GM23338 (cell line): Measurements from ENCODE around the gene TNNT1. TPM values are rescaled to one million over a fixed set of nuclear protein-coding genes. Genes with fewer than 3 reads are reported as not detected.

Source experiments
- ATAC-seq: fragments of 200-7000 bp; cut with Tn5 transposase; 3 replicates; pipeline ENCODE4 v1.9.1; 2020
- DNase-seq: peaks from one replicate; pipeline ENCODE4 v3.0.0-alpha.2; 2015; ENCODE audit warnings: low spot score
- H2AFZ ChIP-seq: fragments of 200-600 bp; sonication (generic); 2 replicates; pipeline ENCODE4 v1.8.0; 2016; ENCODE audit warnings: antibody characterized with exemption, mild to moderate bottlenecking, moderate library complexity
- H3F3A ChIP-seq: fragments of 200-600 bp; sonication (generic); replicated peaks from 2 replicates; pipeline ENCODE4 v1.8.0; 2017; ENCODE audit warnings: antibody characterized with exemption, mixed run types, low read depth
- H3K27ac ChIP-seq: fragments of 200-600 bp; sonication (generic); 2 replicates; pipeline ENCODE4 v1.6.1; 2016; ENCODE audit warnings: low read depth
- H3K27me3 ChIP-seq: fragments of 200-600 bp; sonication (generic); 2 replicates; pipeline ENCODE4 v1.8.0; 2016; ENCODE audit warnings: mild to moderate bottlenecking, mixed run types, moderate library complexity; ENCODE audit not compliant: insufficient read depth
- H3K36me3 ChIP-seq: fragments of 200-600 bp; sonication (generic); 2 replicates; pipeline ENCODE4 v1.8.0; 2016; ENCODE audit warnings: mild to moderate bottlenecking; ENCODE audit not compliant: insufficient read depth
- H3K4me1 ChIP-seq: fragments of 200-600 bp; sonication (generic); 2 replicates; pipeline ENCODE4 v1.8.0; 2016; ENCODE audit warnings: mild to moderate bottlenecking, moderate library complexity; ENCODE audit not compliant: insufficient read depth
- H3K4me2 ChIP-seq: fragments of 200-600 bp; sonication (generic); 2 replicates; pipeline ENCODE4 v1.7.1; 2017; ENCODE audit warnings: mixed run types
- H3K4me3 ChIP-seq: fragments of 200-600 bp; sonication (generic); 2 replicates; pipeline ENCODE4 v1.6.1; 2016; ENCODE audit warnings: mixed run types
- H3K79me2 ChIP-seq: fragments of 200-600 bp; sonication (generic); replicated peaks from 2 replicates; pipeline ENCODE4 v1.8.0; 2017; ENCODE audit warnings: mild to moderate bottlenecking; ENCODE audit not compliant: insufficient read depth
- H3K9me2 ChIP-seq: fragments of 200-600 bp; sonication (generic); 2 replicates; pipeline ENCODE4 v1.8.0; 2017; ENCODE audit not compliant: insufficient read depth
- H4K20me1 ChIP-seq: fragments of 200-600 bp; sonication (generic); replicated peaks from 2 replicates; pipeline ENCODE4 v1.8.0; 2017; ENCODE audit warnings: mild to moderate bottlenecking; ENCODE audit not compliant: insufficient read depth
- H3K27ac Mint-ChIP-seq: 2 replicates; pipeline ENCODE4 v1.8.0; 2020; ENCODE audit warnings: inconsistent platforms, mild to moderate bottlenecking, moderate library complexity, mixed read lengths
- H3K27me3 Mint-ChIP-seq: 3 replicates; pipeline ENCODE4 v1.8.0; 2022; ENCODE audit warnings: low read depth, mild to moderate bottlenecking, moderate library complexity, mixed read lengths, inconsistent platforms; ENCODE audit not compliant: insufficient read depth, poor library complexity
- H3K36me3 Mint-ChIP-seq: 3 replicates; pipeline ENCODE4 v1.8.0; 2021; ENCODE audit warnings: low read depth, mild to moderate bottlenecking, inconsistent platforms, moderate library complexity, mixed read lengths
- H3K4me1 Mint-ChIP-seq: 3 replicates; pipeline ENCODE4 v1.8.0; 2020; ENCODE audit warnings: mild to moderate bottlenecking, inconsistent platforms, mixed read lengths
- H3K4me3 Mint-ChIP-seq: 3 replicates; pipeline ENCODE4 v1.8.0; 2021; ENCODE audit warnings: moderate library complexity, mild to moderate bottlenecking, inconsistent platforms, mixed read lengths
- H3K9me3 Mint-ChIP-seq: 3 replicates; pipeline ENCODE4 v1.8.0; 2020; ENCODE audit warnings: moderate library complexity, mild to moderate bottlenecking, inconsistent platforms, mixed read lengths
- CTCF ChIP-seq, 2 experiments: fragments of 200-600 bp in 1 of 2; sonication (generic) in 1 of 2; conservative IDR thresholded peaks; 2 replicates each; pipeline versions ENCODE4 v1.5.1 to v1.6.1; 2016 to 2017; ENCODE audit warnings: antibody characterized with exemption in 2 of 2, low read depth in 2 of 2, mild to moderate bottlenecking in 2 of 2, moderate library complexity in 1 of 2
- ETS1 ChIP-seq: IDR thresholded peaks from 2 replicates; pipeline ENCODE4 v1.6.1; 2016; ENCODE audit warnings: antibody characterized with exemption
- EZH2 ChIP-seq: fragments of 200-600 bp; sonication (generic); IDR thresholded peaks from one replicate; pipeline ENCODE4 v1.8.0; 2017; ENCODE audit warnings: antibody characterized with exemption, mild to moderate bottlenecking, low read depth; ENCODE audit not compliant: unreplicated experiment
- EZH2phosphoT487 ChIP-seq: fragments of 200-600 bp; sonication (generic); IDR thresholded peaks from one replicate; pipeline ENCODE4 v1.8.1; 2018; ENCODE audit warnings: antibody characterized with exemption; ENCODE audit not compliant: unreplicated experiment
- NANOG ChIP-seq: IDR thresholded peaks from 2 replicates; pipeline ENCODE4 v1.6.1; 2016; ENCODE audit warnings: antibody characterized with exemption, borderline replicate concordance
- POLR2AphosphoS5 ChIP-seq: IDR thresholded peaks from 2 replicates; pipeline ENCODE4 v1.6.1; 2016; ENCODE audit warnings: antibody characterized with exemption, low read depth
- STAT1 ChIP-seq: IDR thresholded peaks from one replicate; pipeline ENCODE4 v1.6.1; 2016; ENCODE audit warnings: antibody characterized with exemption; ENCODE audit not compliant: unreplicated experiment
- ZNF331 ChIP-seq: fragments of 250-450 bp; sonication (Bioruptor Pico); IDR thresholded peaks from 2 replicates; pipeline ENCODE4 v1.5.0; 2020; ENCODE audit warnings: low read depth, mild to moderate bottlenecking, moderate library complexity
- polyA plus RNA-seq: library from polyadenylated mRNA; unstranded; fragments of >200 nt; fragmentation: Nextera tagmentation; extraction: Ambion mirVana; gene quantifications from 2 replicates; pipeline ENCODE4 v1.2.1, GENCODE V29; 2016
- total RNA-seq: library from RNA; depleted of rRNA; stranded (reverse); fragments of >200 nt; shearing (Covaris generic); gene quantifications from 2 replicates; pipeline ENCODE4 v1.2.3, GENCODE V29; 2014
- TF ChIP-seq, protein P1 (sequence below): IDR thresholded peaks from one replicate; pipeline ENCODE4 v1.6.1; 2018; ENCODE audit warnings: antibody characterized with exemption; ENCODE audit not compliant: unreplicated experiment

Gene TNNT1
- total and polyA plus RNA-seq, 2 experiments from 2014 or later = 59.3 to 150 TPM

GRCh38 chr19:55171440-55171839 is 22.4 kb upstream of the TNNT1 start (continued):
- no peak for TF ChIP-seq ETS1
- TF ChIP-seq ZNF331 = no peak
- no peak for TF ChIP-seq STAT1

DNA sequence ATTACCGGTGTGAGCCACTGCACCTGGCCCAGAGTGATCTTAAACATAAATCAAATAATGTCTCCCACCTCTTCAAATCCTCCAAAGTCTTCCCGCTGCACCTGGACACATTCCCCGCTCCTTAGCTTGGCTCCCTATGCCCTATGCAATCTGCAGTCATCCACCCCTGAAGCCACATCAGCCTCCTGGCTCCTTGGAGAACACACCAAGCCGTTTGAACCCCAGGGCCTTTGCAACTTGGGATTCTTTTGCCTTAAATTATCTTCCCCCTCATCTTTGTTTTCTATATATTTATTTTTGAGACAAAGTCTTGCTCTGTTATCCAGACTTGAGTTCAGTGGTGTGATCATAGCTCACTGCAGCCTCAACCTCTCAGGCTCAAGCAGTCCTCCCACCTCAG is 20.1 kb upstream of the TNNT1 start:
- no peaks in the 10 kb centered on the region for H3K36me3 ChIP-seq
- H3F3A ChIP-seq = peaks cover 8% of the 10 kb centered on the region; the same call in 1 of the 2 replicates
- Mint-ChIP-seq H3K27ac (no peak overlapping the region), H3K36me3 (no peaks in the 10 kb centered on the region; the same call in 2 of the 3 replicates), H3K4me1 (peaks cover 20% of the 10 kb centered on the region; the same call in 2 of the 3 replicates), H3K27me3 (peaks cover 34% of the 10 kb centered on the region), H3K4me3 (no peak overlapping the region; the same call in 2 of the 3 replicates), H3K9me3 (no peaks in the 10 kb centered on the region; the same call in 2 of the 3 replicates)
- TF ChIP-seq CTCF (conservative IDR thresholded peaks at IDR 0.05; ENCODE audit: low read depth in 2 of 2) = no peak
- TF ChIP-seq NANOG = no peak
- TF ChIP-seq EZH2phosphoT487 = no peak
- no peak for TF ChIP-seq POLR2AphosphoS5
- TF ChIP-seq, protein P1, sequence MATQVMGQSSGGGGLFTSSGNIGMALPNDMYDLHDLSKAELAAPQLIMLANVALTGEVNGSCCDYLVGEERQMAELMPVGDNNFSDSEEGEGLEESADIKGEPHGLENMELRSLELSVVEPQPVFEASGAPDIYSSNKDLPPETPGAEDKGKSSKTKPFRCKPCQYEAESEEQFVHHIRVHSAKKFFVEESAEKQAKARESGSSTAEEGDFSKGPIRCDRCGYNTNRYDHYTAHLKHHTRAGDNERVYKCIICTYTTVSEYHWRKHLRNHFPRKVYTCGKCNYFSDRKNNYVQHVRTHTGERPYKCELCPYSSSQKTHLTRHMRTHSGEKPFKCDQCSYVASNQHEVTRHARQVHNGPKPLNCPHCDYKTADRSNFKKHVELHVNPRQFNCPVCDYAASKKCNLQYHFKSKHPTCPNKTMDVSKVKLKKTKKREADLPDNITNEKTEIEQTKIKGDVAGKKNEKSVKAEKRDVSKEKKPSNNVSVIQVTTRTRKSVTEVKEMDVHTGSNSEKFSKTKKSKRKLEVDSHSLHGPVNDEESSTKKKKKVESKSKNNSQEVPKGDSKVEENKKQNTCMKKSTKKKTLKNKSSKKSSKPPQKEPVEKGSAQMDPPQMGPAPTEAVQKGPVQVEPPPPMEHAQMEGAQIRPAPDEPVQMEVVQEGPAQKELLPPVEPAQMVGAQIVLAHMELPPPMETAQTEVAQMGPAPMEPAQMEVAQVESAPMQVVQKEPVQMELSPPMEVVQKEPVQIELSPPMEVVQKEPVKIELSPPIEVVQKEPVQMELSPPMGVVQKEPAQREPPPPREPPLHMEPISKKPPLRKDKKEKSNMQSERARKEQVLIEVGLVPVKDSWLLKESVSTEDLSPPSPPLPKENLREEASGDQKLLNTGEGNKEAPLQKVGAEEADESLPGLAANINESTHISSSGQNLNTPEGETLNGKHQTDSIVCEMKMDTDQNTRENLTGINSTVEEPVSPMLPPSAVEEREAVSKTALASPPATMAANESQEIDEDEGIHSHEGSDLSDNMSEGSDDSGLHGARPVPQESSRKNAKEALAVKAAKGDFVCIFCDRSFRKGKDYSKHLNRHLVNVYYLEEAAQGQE = no peak
- no peak for TF ChIP-seq EZH2
- no peaks in the 10 kb centered on the region for H3K9me2 ChIP-seq
- no peak overlapping the region for H3K4me2 ChIP-seq
- no peak overlapping the region for H3K27ac ChIP-seq
- DNase-seq (no peak), ATAC-seq (no peak)
- no peaks in the 10 kb centered on the region for H4K20me1 ChIP-seq
- no peak overlapping the region for H2AFZ ChIP-seq
- H3K4me3 ChIP-seq = no peak overlapping the region
- H3K79me2 ChIP-seq = no peaks in the 10 kb centered on the region
- H3K27me3 ChIP-seq = peaks cover 50% of the 10 kb centered on the region
- peaks cover 9% of the 10 kb centered on the region; the same call in 1 of the 2 replicates for H3K4me1 ChIP-seq
